ENCODE data around the gene THSD7B.

DNA sequence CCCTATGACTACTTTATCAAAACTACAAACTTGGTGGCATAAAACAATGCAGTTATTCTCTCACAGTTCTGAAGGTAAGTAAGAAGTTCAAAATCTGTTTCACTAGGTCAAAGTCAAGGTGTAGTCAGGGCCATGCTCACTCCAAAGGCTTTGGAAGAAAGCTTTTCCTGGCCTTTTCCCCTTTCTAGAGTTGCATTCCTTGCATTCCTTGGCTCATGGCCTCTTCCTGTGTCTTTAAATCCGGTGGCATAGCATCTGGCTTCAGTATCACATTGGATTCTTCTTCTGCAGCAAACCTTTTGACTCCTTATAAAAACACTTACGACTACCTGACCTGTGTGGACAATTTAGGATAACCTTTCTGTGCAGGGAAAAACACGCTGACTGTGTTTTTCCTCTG, 655.4 kb downstream of the THSD7B start:
- no peak for TF ChIP-seq POLR2A (IDR thresholded peaks at IDR 0.05)
- TF ChIP-seq, protein P1, sequence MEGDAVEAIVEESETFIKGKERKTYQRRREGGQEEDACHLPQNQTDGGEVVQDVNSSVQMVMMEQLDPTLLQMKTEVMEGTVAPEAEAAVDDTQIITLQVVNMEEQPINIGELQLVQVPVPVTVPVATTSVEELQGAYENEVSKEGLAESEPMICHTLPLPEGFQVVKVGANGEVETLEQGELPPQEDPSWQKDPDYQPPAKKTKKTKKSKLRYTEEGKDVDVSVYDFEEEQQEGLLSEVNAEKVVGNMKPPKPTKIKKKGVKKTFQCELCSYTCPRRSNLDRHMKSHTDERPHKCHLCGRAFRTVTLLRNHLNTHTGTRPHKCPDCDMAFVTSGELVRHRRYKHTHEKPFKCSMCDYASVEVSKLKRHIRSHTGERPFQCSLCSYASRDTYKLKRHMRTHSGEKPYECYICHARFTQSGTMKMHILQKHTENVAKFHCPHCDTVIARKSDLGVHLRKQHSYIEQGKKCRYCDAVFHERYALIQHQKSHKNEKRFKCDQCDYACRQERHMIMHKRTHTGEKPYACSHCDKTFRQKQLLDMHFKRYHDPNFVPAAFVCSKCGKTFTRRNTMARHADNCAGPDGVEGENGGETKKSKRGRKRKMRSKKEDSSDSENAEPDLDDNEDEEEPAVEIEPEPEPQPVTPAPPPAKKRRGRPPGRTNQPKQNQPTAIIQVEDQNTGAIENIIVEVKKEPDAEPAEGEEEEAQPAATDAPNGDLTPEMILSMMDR (IDR thresholded peaks at IDR 0.05) = no peak
- no peak for TF ChIP-seq EP300 (IDR thresholded peaks at IDR 0.05; ENCODE audit: low read depth)
